GM20431 (cell line): Measurements from ENCODE around the gene TARBP1.

Experiments
- in situ Hi-C: fragments of 300-500 bp; cut with MseI, MboI; formaldehyde crosslinking; loops from one replicate; pipeline ENCODE4 v1.15.0; 2020; ENCODE audit warnings: low sequenced_read_pairs; ENCODE audit not compliant: unreplicated experiment

TARBP1 gene

DNA sequence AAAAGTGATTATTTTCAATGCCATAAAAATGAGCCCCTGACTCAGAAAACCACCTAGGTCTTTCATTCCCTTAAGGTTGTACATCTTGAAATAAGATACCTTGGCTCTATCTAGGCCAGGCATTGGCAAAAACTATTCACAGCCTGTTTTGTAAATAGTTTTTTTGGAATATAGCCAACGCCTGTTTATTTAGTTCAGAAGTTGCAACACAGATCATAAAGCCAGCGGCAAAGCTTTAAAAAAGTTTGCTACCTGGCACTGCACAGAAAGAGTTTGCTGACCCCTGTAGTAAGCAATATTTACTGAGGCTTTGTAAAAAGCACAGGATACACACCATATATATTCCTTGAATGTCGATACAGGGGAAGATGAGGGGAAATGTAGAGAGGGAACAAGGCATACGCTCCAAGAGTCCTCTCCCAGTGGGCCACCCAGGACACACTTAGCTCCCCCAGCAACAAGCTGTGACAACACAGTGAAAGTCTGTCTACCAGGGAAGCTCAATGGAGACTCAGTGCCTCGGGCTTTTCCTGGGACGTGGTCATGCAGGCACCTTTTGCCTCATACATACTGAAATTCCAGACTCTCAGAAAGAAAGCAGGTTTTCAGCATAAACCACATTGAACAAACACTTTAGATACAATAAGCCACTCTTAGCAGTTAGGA is 20.5 kb downstream of the TARBP1 start:
- in situ Hi-C loops: no loop called here

DNA sequence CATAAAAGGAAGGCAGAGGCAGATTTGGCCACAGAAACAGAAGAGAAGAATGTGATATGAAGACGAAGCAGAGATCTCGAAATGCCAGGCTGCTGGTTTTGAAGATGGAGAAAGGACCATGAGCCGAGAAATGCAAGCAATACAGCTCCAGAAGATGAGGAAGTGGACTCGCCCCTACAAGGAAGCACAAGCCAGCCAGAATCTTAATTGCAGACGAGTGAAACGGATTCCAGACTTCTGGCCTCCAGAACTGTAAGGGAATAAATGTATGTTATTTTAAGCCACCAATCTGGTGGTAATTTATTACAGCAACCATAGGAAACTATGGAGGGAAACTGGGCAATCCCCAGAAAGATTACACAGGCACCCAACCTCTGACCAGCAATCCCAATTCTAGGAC is 24.1 kb downstream of the TARBP1 start:
- in situ Hi-C loops: no loop called here

DNA sequence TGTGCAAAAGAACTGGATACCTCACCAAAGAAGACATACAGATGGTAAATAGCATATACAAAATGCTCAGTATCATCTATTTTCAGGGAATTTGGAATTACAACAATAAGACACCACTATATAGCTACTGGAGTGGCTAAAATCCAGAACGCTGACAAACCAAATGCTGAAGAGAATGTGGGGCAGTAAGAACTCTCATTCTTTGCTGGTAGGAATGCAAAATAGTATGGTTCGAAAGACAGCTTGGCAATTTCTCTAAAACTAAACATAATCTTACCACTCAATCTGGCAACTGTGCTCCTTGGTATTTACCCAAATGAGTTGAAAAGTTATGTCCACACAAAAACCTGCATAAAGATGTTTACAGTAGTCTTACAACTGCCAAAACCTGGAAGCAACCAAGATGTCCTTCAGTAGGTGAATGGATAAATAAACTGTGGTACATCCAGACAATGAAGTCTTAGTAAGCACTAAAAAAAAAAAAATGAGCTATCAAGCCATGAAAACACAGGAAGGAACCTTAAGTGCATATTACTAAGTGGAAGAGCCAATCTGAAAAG is 26.5 kb downstream of the TARBP1 start:
- in situ Hi-C loops: no loop called here

DNA sequence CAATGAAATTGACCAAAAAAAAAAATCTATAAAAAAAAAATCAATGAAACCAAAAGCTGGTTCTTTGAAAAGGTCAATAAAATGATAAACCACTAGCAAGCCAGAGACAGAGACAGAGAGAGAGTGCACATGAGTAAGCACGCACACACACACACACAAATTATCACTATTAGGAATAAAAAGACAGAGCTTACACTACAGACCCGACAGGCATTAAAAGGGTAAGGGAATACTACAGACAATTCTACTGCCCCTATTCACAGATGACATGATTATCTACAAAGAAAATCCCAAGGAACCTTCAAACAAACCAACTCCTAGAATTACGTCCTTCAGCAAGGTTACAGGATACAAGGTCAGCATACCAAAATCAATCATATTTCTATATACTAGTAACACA is 38.6 kb downstream of the TARBP1 start:
- in situ Hi-C loops: no loop called here

DNA sequence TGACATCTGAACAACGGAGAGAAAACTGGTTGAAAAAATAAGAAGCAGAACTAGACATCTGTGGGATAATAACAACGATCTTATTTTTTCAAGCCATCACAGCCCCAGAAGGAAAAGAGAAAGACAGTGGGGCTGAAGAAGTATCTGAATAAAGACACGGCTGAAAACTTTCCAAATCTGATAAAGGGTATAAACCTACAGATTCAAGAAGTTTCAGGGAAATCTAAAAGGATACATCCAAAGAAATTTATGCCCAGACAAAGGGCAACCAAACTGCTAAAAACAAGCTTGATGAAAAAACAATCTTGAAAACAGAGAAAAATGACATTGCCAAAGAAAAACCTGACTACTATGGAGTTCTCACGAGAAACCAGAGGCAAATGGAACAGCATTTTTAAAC is 40.4 kb downstream of the TARBP1 start:
- in situ Hi-C loops: no loop called here

DNA sequence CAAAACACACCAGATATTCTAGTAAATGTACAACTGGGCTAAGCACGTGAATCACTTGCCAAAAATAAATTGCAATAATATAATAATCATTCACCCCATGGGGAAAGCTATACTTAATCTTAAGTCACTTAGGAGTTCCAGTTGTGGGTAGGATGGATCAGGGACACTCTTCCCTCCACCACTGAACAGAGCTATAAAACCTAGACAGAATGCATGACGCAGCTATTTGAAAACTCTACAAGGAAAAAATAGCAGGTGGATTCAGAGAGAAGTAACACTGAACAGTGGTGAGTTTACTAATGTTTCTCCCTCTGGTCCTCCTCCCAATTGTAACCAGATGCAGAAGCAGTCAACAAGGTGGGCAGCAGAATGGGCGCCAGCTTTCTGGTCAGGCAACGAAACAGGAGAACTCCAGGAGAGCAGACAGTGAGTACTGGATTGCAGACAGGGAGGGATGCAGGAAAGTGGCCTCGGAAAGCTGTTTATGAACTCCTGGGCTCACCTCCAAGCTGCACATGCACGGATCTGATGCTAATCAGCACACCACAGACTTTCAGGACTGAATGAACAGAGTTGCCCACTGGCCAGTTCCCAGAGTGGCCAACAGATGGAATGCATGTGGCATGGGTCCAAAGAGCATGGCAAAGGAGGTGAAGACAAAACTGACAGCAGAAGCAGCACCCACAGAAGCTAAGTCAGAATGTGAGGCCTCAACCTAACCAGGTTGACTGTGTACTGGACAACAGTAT is 41.4 kb downstream of the TARBP1 start:
- in situ Hi-C loops: no loop called here

- in situ Hi-C loops: no loop called here
These were observed 43.4 kb downstream of the TARBP1 start for GRCh38 chr1:234435620-234436019.

DNA sequence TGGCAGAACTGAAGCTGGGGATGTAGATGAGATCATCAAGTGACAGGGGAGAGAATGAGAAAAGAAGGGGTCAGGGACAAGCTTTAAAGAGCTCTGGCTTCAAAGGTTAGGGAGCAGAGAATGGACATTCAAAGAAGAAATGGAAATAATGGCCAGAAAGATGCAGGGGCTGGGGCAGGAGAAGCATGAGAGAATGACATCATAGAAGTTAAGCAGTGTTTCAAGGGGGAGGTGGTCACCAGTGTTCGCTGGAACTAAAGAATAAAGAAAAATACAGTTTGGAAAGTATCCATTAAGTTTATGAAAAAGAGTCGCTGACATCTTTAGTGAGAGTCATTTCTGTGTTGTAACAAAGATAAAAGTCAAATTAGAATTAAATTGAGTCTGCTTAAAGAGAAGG is 44.3 kb downstream of the TARBP1 start:
- in situ Hi-C loops: no loop called here

- in situ Hi-C loops: no loop called here
These were observed 45.3 kb downstream of the TARBP1 start for GRCh38 chr1:234433563-234434285.

DNA sequence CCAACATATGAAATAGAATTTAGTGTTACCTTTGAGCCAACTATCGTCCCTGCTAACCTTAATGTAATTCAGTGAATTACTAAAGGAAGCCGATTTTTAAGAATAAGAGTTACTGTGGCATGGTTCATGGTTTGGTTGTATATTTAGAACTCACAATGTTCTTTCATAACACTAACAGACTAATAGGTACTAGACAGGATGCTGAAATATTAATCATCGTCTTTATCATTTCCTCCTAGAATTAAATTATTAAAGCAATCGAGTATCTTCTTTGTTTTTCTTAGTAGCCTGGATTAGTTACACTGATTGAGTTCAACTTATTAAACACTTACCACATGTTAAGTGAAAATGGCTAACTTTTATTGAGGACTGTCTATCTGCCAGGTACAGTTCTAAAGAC is 47.7 kb downstream of the TARBP1 start:
- in situ Hi-C loops: no loop called here

DNA sequence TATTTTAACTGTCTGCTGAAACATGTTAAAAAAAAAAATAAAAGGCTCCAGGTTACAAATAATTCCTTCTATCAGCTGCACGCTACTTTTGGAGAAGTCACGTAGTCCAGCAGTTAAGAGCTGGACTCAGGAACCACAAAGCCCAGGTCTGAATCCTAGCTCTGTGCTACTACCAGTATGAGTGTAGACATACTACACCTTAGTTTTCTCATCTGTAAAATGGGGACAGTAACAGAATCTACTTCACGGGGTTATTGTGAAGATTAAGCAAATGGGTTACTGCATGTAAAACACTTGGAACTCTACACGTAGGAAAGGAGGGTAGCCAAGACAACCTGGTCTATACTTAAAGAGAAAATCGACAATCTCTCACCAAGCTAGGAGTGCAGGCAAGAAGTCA is 48.3 kb downstream of the TARBP1 start:
- in situ Hi-C loops: no loop called here

GRCh38 chr1:234429434-234429806 is 49.6 kb downstream of the TARBP1 start:
- in situ Hi-C loops: no loop called here

DNA sequence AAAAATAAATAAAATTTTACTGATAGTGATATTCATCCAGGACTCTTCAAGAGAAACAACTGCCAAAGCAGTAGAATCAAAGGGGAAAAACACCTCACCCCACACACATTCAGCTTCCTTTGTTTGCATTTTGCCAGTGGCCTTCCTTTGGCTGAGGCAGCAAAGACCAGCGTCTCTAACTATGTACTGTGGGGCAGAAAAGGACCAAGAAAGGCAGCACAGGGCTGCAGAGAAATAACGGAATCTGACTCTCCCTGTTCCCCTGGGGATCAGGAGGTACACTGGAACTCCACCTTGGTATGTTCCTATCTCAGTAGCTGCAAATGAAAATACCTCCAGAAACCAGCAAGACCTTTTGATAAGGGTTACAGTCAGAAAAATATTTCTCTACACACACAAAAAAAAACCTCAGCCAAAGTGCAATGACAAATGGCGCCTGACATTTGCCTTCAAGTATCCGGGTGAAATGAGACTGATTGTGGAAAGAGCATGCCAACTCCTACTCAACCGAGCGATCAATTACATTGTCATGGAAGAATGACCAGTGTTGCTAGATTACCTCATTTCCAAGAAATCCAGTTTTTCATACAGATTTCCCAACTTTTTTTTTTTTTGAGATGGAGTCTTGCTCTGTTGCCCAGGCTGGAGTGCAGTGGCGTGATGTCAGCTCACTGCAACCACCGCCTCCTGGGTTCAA is 50.9 kb downstream of the TARBP1 start:
- in situ Hi-C loops: no loop called here

DNA sequence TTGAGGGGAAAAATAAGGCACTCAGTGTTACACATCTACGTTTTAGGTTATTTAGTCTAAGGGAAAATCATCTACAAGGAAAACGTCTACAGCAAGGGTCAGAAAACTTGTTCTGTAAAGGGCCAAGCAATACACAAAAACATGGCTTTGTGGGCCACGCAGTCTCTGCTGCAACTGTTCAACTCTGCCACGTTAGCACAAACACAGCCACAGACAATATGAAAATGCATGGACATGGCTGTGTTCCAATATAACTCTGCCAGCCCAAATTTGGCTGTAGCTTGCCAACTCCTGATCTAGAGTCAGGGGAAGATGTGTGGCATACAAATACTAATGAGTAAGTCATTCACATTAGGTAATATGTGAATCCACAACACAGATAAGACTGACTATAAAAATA is 65.0 kb downstream of the TARBP1 start:
- in situ Hi-C loops: no loop called here

DNA sequence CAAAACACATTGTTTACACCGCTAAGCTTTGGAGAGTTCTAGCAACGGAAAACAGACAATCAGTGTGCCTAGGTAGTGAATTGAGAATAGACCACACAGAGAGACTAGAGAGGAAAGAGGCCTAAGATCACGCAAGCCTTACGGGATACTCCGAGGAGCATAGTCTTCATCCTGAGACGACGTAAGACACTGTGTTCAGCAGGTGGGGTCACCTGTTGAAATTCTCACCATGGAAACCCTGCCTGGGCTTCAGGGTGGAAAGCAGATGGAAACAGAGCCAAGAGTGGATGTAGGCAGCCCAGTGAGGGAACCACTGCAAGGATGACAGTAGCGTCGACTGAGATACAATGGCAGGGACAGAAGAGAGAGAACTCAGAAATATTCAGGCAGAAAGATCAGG is 65.5 kb downstream of the TARBP1 start:
- in situ Hi-C loops: no loop called here

DNA sequence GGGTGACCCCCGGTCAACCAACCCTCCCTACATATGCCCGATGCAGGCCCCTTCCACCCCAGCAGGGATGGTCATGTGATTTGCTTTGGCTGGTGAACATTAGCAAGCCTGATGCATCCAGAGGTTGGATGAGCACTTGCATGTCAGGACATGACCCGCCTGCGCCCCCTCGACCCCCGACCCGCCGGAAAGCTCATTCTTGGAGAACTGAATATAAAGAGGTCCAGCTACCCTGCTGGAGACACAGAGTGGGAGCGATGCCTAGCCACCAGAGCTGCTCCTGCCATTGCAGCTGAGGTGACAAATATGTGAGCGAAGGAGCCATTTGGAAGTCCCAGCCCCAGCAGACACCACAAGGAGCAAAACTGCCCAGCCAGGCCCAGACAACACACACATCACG is 66.1 kb downstream of the TARBP1 start:
- in situ Hi-C loops: no loop called here

GRCh38 chr1:234409328-234409727 is 69.7 kb downstream of the TARBP1 start:
- in situ Hi-C loops: no loop called here

GRCh38 chr1:234408757-234409156 is 70.2 kb downstream of the TARBP1 start:
- in situ Hi-C loops: no loop called here

GRCh38 chr1:234406871-234407270 is 72.1 kb downstream of the TARBP1 start:
- in situ Hi-C loops: no loop called here

DNA sequence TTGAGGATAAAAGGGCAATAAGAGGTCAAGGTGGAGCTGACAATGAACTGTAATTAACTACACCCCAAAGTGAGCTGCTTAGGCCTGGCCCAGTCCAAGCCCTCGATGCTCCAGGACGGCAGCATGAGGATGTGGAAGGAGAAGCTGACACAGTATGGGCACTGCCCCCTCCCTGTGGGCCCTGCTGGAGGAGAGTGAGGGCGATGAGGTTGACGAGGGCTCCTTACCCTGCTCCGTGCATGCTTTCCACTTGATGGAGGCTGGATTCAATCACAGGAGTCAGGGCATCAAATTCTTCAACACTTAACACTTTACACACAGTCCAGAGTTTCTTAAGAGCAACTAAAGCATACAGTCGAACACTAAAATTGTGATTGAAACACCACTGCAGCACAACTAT is 73.3 kb downstream of the TARBP1 start:
- in situ Hi-C loops: no loop called here
